ENCODE data around the gene STMP1. TPM values are rescaled to one million over a fixed set of nuclear protein-coding genes. Genes with fewer than 3 reads are reported as not detected.

STMP1 gene
- total and polyA plus RNA-seq, 2 of the 8 experiments (the other 6 are each of a cell fraction or from before 2014, with no cell fraction given): 22.7 to 36.7 TPM

- peaks cover 0 to 33% (median 2%) of the 10 kb centered on the region in 4 experiments; a peak in 3 of 8 replicates for H3K36me3 ChIP-seq (ENCODE audit: control insufficient read depth in 2 of 4, insufficient read depth in 4 of 4, low read length in 3 of 4)
- H3K9ac ChIP-seq (replicated peaks in 1 of 4; ENCODE audit: extremely low read depth in 1 of 4, low read depth in 3 of 4, low read length in 3 of 4): no peak overlapping the region
- H2BK20ac ChIP-seq (ENCODE audit: low read length): no peak overlapping the region
- CTCF ChIA-PET (ENCODE audit: partially characterized antibody): interaction anchor here (1.2 kb wide), 1 partner anchor 26 kb away, joined by 3 read pairs; no protein-coding TSS in a partner anchor
- no peak overlapping the region for H2BK5ac ChIP-seq (ENCODE audit: low read depth, low read length)
- H2BK120ac ChIP-seq (replicated peaks; ENCODE audit: low read depth, low read length): no peak overlapping the region
- no peak overlapping the region for H3K27ac ChIP-seq (ENCODE audit: low read depth, low read length)
- peaks cover 0 to 8% of the 10 kb centered on the region in 2 experiments for H4K20me1 ChIP-seq (replicated peaks in 1 of 2; ENCODE audit: control insufficient read depth in 1 of 2, insufficient read depth in 2 of 2, low read length in 2 of 2)
- peaks cover 0 to under 1% (median 0%) of the 10 kb centered on the region in 4 experiments; a peak in 2 of 7 replicates for H3K4me1 ChIP-seq (replicated peaks in 1 of 4; ENCODE audit: control insufficient read depth in 3 of 4, insufficient read depth in 4 of 4, low read length in 3 of 4)
- H3K23me2 ChIP-seq (ENCODE audit: low read depth, low read length): no peaks in the 10 kb centered on the region
- H2AK5ac ChIP-seq (ENCODE audit: low read depth, low read length): no peak overlapping the region
- POLR2A ChIA-PET (ENCODE audit: partially characterized antibody): interaction anchor here (1.3 kb wide), 1 partner anchor 12 kb away, joined by 3 read pairs; no protein-coding TSS in a partner anchor
- H3K18ac ChIP-seq (ENCODE audit: extremely low read depth, low read length): no peak overlapping the region
- H3K56ac ChIP-seq (replicated peaks; ENCODE audit: insufficient read length, low read depth, low read length): no peak overlapping the region
- no peak overlapping the region for H4K91ac ChIP-seq (replicated peaks; ENCODE audit: insufficient read length, low read length)
- H2AFZ ChIP-seq (ENCODE audit: low read length): no peak overlapping the region
- no peak overlapping the region for H4K5ac ChIP-seq (ENCODE audit: insufficient read length, low read depth, low read length)
- peaks cover 4% of the 10 kb centered on the region for H3K79me1 ChIP-seq (ENCODE audit: low read depth, low read length)
- no peak overlapping the region for H3K23ac ChIP-seq (ENCODE audit: insufficient read length)
- FAIRE-seq (no peak), DNase-seq (ENCODE audit: low read depth in 1 of 2, low spot score in 2 of 2) (no peak)
- no peak overlapping the region for H2BK12ac ChIP-seq (ENCODE audit: low read depth, low read length)
- no peak overlapping the region for H3K14ac ChIP-seq (ENCODE audit: insufficient read length)
- WGBS, 2 experiments (ENCODE audit: extremely low coverage in 1 of 2, insufficient coverage in 1 of 2, insufficient read length in 1 of 2, insufficient replicate concordance in 2 of 2, low coverage in 1 of 2, low lambda C conversion rate in 2 of 2, missing lambda C conversion rate in 1 of 2): 92% methylated on average over 4 of the region's 4 CpGs; no CpG with 5 or more reads in 1 of the 2 experiments
- H2BK15ac ChIP-seq (ENCODE audit: low read length): no peak overlapping the region
- no peak overlapping the region for H3K4me2 ChIP-seq (ENCODE audit: insufficient read depth in 1 of 2, low read depth in 2 of 2, low read length in 2 of 2)
- no peaks in the 10 kb centered on the region for H3K9me3 ChIP-seq (ENCODE audit: insufficient read depth in 2 of 2, low read depth in 1 of 2, low read length in 1 of 2)
- no peak overlapping the region for H3K4me3 ChIP-seq (ENCODE audit: extremely low read depth in 1 of 4, insufficient read depth in 2 of 4, low read depth in 3 of 4, low read length in 4 of 4)
- H3K79me2 ChIP-seq (ENCODE audit: control insufficient read depth in 1 of 2, insufficient read depth in 2 of 2, low read length in 2 of 2): peaks cover 0 to 10% of the 10 kb centered on the region in 2 experiments; a peak in 2 of 4 replicates
- no peak overlapping the region for H3K4ac ChIP-seq (replicated peaks; ENCODE audit: insufficient read length, low read depth, low read length)
- H4K8ac ChIP-seq (ENCODE audit: extremely low read depth, insufficient read depth, low read length): no peak overlapping the region
- H3K27me3 ChIP-seq (replicated peaks in 1 of 4; ENCODE audit: control insufficient read depth in 3 of 4, extremely low read depth in 1 of 4, insufficient read depth in 3 of 4, low read length in 3 of 4): no peaks in the 10 kb centered on the region
- TF ChIP-seq EGR1 (IDR thresholded peaks at IDR 0.05; ENCODE audit: borderline replicate concordance, low read depth, low read length) (no peak), SIX5 (IDR thresholded peaks at IDR 0.05; ENCODE audit: low read depth, low read length) (no peak), RFX5 (IDR thresholded peaks at IDR 0.05; ENCODE audit: borderline replicate concordance, low read depth, low read length) (no peak), YY1 (IDR thresholded peaks at IDR 0.05; ENCODE audit: low read depth, low read length) (no peak), TEAD4 (IDR thresholded peaks at IDR 0.05; ENCODE audit: low read depth, low read length) (no peak), POLR2AphosphoS5 (IDR thresholded peaks at IDR 0.05; ENCODE audit: low read depth, low read length) (no peak), USF2 (IDR thresholded peaks at IDR 0.05; ENCODE audit: low read length) (no peak), BACH1 (IDR thresholded peaks at IDR 0.05; ENCODE audit: low read length) (no peak)
Observed at GRCh38 chr7:135678612-135679575, 16.6 kb downstream of the STMP1 start.

Data from H1 (cell line).